MM.1S (cell line): ENCODE measurements around the gene DUSP12.

Experiments used
- DNase-seq: peaks from one replicate; pipeline ENCODE4 v3.0.0-alpha.2; 2015
- H2AFZ ChIP-seq: fragments of 300-600 bp; sonication (generic); 2 replicates; pipeline ENCODE4 v1.6.0; 2016; ENCODE audit warnings: antibody characterized with exemption, low read length
- H3F3A ChIP-seq: fragments of 300-600 bp; sonication (generic); 2 replicates; pipeline ENCODE4 v1.6.1; 2016; ENCODE audit warnings: mild to moderate bottlenecking, antibody characterized with exemption, low read length, moderate library complexity, mixed read lengths; ENCODE audit not compliant: insufficient read depth
- H3K27ac ChIP-seq: fragments of 300-600 bp; sonication (generic); 2 replicates; pipeline ENCODE4 v1.5.1; 2016; ENCODE audit warnings: mild to moderate bottlenecking, low read length
- H3K27me3 ChIP-seq: fragments of 300-600 bp; sonication (generic); replicated peaks from 2 replicates; pipeline ENCODE4 v1.6.0; 2016; ENCODE audit warnings: low read length; ENCODE audit not compliant: insufficient read depth
- H3K36me3 ChIP-seq: fragments of 300-600 bp; sonication (generic); replicated peaks from 2 replicates; pipeline ENCODE4 v1.6.1; 2016; ENCODE audit warnings: mild to moderate bottlenecking, low read length, mixed read lengths; ENCODE audit not compliant: insufficient read depth
- H3K4me1 ChIP-seq: fragments of 300-600 bp; sonication (generic); 2 replicates; pipeline ENCODE4 v1.6.1; 2016; ENCODE audit warnings: low read length, mixed read lengths
- H3K4me2 ChIP-seq: fragments of 300-600 bp; sonication (generic); 2 replicates; pipeline ENCODE4 v1.6.0; 2016; ENCODE audit warnings: low read depth, low read length
- H3K4me3 ChIP-seq: fragments of 300-600 bp; sonication (generic); 2 replicates; pipeline ENCODE4 v1.5.1; 2016; ENCODE audit warnings: low read length, mixed read lengths
- H3K79me2 ChIP-seq: fragments of 300-600 bp; sonication (generic); 2 replicates; pipeline ENCODE4 v1.6.1; 2016; ENCODE audit warnings: mixed run types, low read length, mixed read lengths
- H3K9ac ChIP-seq: fragments of 300-600 bp; sonication (generic); 2 replicates; pipeline ENCODE4 v1.6.1; 2016; ENCODE audit warnings: low read length, mixed read lengths
- H3K9me2 ChIP-seq: fragments of 300-600 bp; sonication (generic); replicated peaks from 2 replicates; pipeline ENCODE4 v1.6.1; 2016; ENCODE audit warnings: mild to moderate bottlenecking, low read length, mixed read lengths; ENCODE audit not compliant: insufficient read depth
- H3K9me3 ChIP-seq: fragments of 300-600 bp; sonication (generic); replicated peaks from 2 replicates; pipeline ENCODE4 v1.6.1; 2016; ENCODE audit warnings: mild to moderate bottlenecking, low read length, mixed read lengths; ENCODE audit not compliant: insufficient read depth
- H4K20me1 ChIP-seq: fragments of 300-600 bp; sonication (generic); 2 replicates; pipeline ENCODE4 v1.6.1; 2016; ENCODE audit warnings: mild to moderate bottlenecking, low read length, moderate library complexity, mixed read lengths; ENCODE audit not compliant: insufficient read depth
- EZH2 ChIP-seq: fragments of 300-600 bp; sonication (generic); optimal IDR thresholded peaks from 2 replicates; pipeline ENCODE3; 2017; ENCODE audit warnings: low read depth, mild to moderate bottlenecking, antibody characterized with exemption, low read length, mixed read lengths
- EZH2phosphoT487 ChIP-seq: fragments of 300-600 bp; sonication (generic); IDR thresholded peaks from 2 replicates; pipeline ENCODE4 v1.6.1; 2018; ENCODE audit warnings: antibody characterized with exemption, low read length
- TF ChIP-seq, protein P1 (sequence below): fragments of 300-600 bp; sonication (generic); IDR thresholded peaks from 2 replicates; pipeline ENCODE4 v1.5.1; 2016; ENCODE audit warnings: antibody characterized with exemption, low read length, mixed read lengths

DUSP12 gene

DNA sequence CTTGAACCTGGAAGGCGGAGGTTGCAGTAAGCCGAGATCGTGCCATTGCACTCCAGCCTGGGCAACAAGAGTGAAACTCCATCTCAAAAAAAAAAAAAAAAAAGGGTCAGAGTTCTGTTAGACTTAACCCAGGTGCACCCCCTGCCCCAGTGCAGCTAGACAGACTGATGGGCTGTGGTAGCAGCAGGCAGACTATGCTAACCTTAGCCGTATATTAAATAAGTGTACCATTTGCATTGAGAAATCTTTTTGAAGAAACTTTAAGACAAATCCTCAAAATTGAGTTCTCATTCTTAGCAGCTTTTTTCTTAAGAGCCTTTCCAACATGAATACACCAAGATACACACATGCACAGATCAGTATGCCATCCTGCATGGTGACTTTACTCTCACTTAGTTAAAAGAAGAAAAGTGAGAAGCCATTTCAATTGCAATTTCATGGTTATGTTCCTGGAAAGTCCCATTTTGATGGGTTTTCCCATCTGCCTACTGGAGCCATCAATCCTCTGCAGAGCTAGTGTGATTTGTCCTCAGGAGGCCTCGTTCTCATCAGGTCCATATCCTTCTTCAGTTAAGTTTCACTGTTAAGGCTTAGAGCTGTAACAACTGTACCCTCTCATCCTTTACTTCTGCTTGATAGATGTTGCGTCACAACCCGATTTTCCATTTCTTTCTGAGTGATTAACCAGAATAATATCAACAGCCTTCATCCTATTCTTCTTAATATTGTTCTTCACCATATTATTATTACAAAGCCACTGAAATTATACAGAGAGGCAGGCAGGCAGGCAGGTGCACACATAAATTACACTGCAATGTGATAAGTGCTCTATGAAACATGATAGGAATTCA, 21.0 kb upstream of the DUSP12 start:
- H3K27me3 ChIP-seq, result peaks cover 6% of the 10 kb centered on the region; the same call in 1 of the 2 replicates
- no peaks in the 10 kb centered on the region for H3K36me3 ChIP-seq
- no peaks in the 10 kb centered on the region for H3K79me2 ChIP-seq
- TF ChIP-seq EZH2, result no peak
- TF ChIP-seq, protein P1, sequence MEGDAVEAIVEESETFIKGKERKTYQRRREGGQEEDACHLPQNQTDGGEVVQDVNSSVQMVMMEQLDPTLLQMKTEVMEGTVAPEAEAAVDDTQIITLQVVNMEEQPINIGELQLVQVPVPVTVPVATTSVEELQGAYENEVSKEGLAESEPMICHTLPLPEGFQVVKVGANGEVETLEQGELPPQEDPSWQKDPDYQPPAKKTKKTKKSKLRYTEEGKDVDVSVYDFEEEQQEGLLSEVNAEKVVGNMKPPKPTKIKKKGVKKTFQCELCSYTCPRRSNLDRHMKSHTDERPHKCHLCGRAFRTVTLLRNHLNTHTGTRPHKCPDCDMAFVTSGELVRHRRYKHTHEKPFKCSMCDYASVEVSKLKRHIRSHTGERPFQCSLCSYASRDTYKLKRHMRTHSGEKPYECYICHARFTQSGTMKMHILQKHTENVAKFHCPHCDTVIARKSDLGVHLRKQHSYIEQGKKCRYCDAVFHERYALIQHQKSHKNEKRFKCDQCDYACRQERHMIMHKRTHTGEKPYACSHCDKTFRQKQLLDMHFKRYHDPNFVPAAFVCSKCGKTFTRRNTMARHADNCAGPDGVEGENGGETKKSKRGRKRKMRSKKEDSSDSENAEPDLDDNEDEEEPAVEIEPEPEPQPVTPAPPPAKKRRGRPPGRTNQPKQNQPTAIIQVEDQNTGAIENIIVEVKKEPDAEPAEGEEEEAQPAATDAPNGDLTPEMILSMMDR, result no peak
- TF ChIP-seq EZH2phosphoT487, result no peak
- no peak for DNase-seq
- H3K9me3 ChIP-seq, result no peaks in the 10 kb centered on the region
- no peak overlapping the region for H2AFZ ChIP-seq
- H3K9ac ChIP-seq, result no peak overlapping the region
- H3K4me1 ChIP-seq, result peaks cover 9% of the 10 kb centered on the region; the same call in 1 of the 2 replicates
- H3K4me3 ChIP-seq, result no peak overlapping the region
- no peak overlapping the region for H3K27ac ChIP-seq
- peaks cover 17% of the 10 kb centered on the region for H3F3A ChIP-seq
- no peaks in the 10 kb centered on the region for H4K20me1 ChIP-seq
- no peaks in the 10 kb centered on the region for H3K9me2 ChIP-seq
- H3K4me2 ChIP-seq, result no peak overlapping the region

DNA sequence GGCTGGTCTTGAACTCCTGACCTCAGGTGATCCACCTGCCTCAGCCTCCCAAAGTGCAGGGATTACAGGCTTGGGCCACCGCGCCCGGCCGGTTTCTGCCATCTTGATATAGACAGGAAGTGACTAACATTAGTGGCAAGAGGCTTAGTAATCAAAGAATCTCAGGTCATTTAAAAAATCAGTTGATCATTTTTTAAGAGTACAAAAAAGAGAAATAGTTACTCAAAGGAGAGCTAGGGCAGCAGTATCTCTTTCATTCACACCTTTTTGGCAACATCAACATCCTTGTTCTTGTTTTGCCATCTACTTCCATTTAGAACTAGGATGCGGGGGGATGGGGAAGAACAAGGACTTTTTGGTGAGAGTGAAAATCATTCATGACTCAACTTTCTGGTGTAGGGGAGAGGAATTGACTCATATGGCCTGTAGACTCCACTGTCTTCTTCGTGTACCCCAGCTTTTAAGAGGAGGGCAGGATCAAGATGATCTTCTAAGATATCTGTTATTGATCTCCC, 19.5 kb upstream of the DUSP12 start:
- H3K27me3 ChIP-seq, result peaks cover 6% of the 10 kb centered on the region; the same call in 1 of the 2 replicates
- H3K4me1 ChIP-seq, result peaks cover 9% of the 10 kb centered on the region; the same call in 1 of the 2 replicates
- no peaks in the 10 kb centered on the region for H4K20me1 ChIP-seq
- no peaks in the 10 kb centered on the region for H3K9me2 ChIP-seq
- peaks cover 17% of the 10 kb centered on the region for H3F3A ChIP-seq
- H3K4me2 ChIP-seq, result no peak overlapping the region
- no peak overlapping the region for H2AFZ ChIP-seq
- H3K36me3 ChIP-seq, result no peaks in the 10 kb centered on the region
- DNase-seq, result no peak
- H3K27ac ChIP-seq, result no peak overlapping the region
- no peak overlapping the region for H3K9ac ChIP-seq
- H3K4me3 ChIP-seq, result no peak overlapping the region
- no peaks in the 10 kb centered on the region for H3K9me3 ChIP-seq
- TF ChIP-seq EZH2, result no peak
- TF ChIP-seq, protein P1, result no peak
- no peak for TF ChIP-seq EZH2phosphoT487
- H3K79me2 ChIP-seq, result no peaks in the 10 kb centered on the region

DNA sequence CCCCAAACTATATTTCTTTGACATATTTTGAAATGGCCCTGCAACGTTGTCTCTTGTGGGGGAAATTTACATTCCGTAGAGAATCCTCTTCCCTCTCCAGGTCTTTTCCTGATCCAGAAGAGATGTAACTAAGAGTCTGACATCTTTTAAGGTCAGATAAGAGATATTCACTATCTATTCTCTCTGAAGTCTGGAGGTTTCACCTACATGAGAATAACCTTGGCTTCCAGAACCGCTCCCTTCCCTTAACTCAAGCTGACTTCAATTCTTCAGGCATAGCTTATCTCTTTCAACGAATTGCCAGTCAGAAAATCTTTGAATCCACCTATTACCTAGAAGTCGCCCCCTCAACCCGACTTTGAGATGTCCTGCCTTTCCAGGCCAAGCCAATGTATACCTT, 18.3 kb upstream of the DUSP12 start:
- no peak overlapping the region for H3K4me3 ChIP-seq
- no peaks in the 10 kb centered on the region for H3K79me2 ChIP-seq
- H2AFZ ChIP-seq, result no peak overlapping the region
- H4K20me1 ChIP-seq, result no peaks in the 10 kb centered on the region
- H3K27ac ChIP-seq, result no peak overlapping the region
- no peaks in the 10 kb centered on the region for H3K36me3 ChIP-seq
- no peak for DNase-seq
- H3K9me2 ChIP-seq, result no peaks in the 10 kb centered on the region
- peaks cover 6% of the 10 kb centered on the region; the same call in 1 of the 2 replicates for H3K4me1 ChIP-seq
- H3F3A ChIP-seq, result peaks cover 13% of the 10 kb centered on the region
- H3K9me3 ChIP-seq, result no peaks in the 10 kb centered on the region
- no peak overlapping the region for H3K9ac ChIP-seq
- H3K4me2 ChIP-seq, result no peak overlapping the region
- no peaks in the 10 kb centered on the region for H3K27me3 ChIP-seq
- TF ChIP-seq EZH2phosphoT487 (no peak), EZH2 (no peak)
- TF ChIP-seq, protein P1, result no peak
